ENCODE data around the gene CSRP2.
A peak's percentile ranks its signal among the peaks of the same experiment; 100 is the strongest.

The CSRP2 gene

GRCh38 chr12:76878899-76879709 is at the start of gene CSRP2:
Gene CSRP2 (minus strand): TSS chr12:76879019. CDS start chr12:76866260, 12,759 bp downstream.
- DNase-seq (ENCODE audit: low read depth), result peak; percentile 37

- DNase-seq (ENCODE audit: low read depth), result no peak
These were observed 48.5 kb upstream of the CSRP2 start for GRCh38 chr12:76927170-76927784.

GRCh38 chr12:76925135-76925534 is 46.3 kb upstream of the CSRP2 start:
- DNase-seq (ENCODE audit: low read depth), result no peak

- no peak for DNase-seq (ENCODE audit: low read depth)
These were observed 44.0 kb upstream of the CSRP2 start for GRCh38 chr12:76922866-76923265.

- no peak for DNase-seq (ENCODE audit: low read depth)
These were observed 43.3 kb upstream of the CSRP2 start for GRCh38 chr12:76921891-76922664.

- DNase-seq (ENCODE audit: low read depth), result no peak
These were observed 42.3 kb upstream of the CSRP2 start for GRCh38 chr12:76921100-76921471.

GRCh38 chr12:76920172-76921099 is 41.6 kb upstream of the CSRP2 start:
- DNase-seq (ENCODE audit: low read depth), result no peak

- no peak for DNase-seq (ENCODE audit: low read depth)
These were observed 40.8 kb upstream of the CSRP2 start for GRCh38 chr12:76919383-76920171.

- DNase-seq (ENCODE audit: low read depth), result no peak
These were observed 37.3 kb upstream of the CSRP2 start for GRCh38 chr12:76916170-76916540.

GRCh38 chr12:76915361-76916169 is 36.7 kb upstream of the CSRP2 start:
- no peak for DNase-seq (ENCODE audit: low read depth)

GRCh38 chr12:76914102-76914859 is 35.5 kb upstream of the CSRP2 start:
- DNase-seq (ENCODE audit: low read depth), result no peak

GRCh38 chr12:76909290-76909689 is 30.5 kb upstream of the CSRP2 start:
- no peak for DNase-seq (ENCODE audit: low read depth)

- DNase-seq (ENCODE audit: low read depth), result no peak
These were observed 29.6 kb upstream of the CSRP2 start for GRCh38 chr12:76908303-76909017.

GRCh38 chr12:76901628-76902380 is 23.0 kb upstream of the CSRP2 start:
- no peak for DNase-seq (ENCODE audit: low read depth)

GRCh38 chr12:76899522-76899921 is 20.7 kb upstream of the CSRP2 start:
- no peak for DNase-seq (ENCODE audit: low read depth)

GRCh38 chr12:76898442-76898841 is 19.6 kb upstream of the CSRP2 start:
- DNase-seq (ENCODE audit: low read depth), result no peak

- DNase-seq (ENCODE audit: low read depth), result no peak
These were observed 17.5 kb upstream of the CSRP2 start for GRCh38 chr12:76896274-76896673.

GRCh38 chr12:76895796-76896195 is 17.0 kb upstream of the CSRP2 start:
- no peak for DNase-seq (ENCODE audit: low read depth)

Measured in activated T-helper 9 cell treated with anti-CD3 and anti-CD28 coated beads, Interleukin-2, amount 50 U/mL, for 16 hours (primary cell).